ENCODE measurements around the gene TNFRSF25.
A peak's percentile ranks its signal among the peaks of the same experiment; 100 is the strongest.
"Not testable (repeated sequence)": the region's sequence is repeated elsewhere in the genome, so short reads cannot be mapped to it uniquely, and the experiment has no call there.

TNFRSF25 gene

GRCh38 chr1:6448749-6449631 lies 17.0 kb downstream of the TNFRSF25 start:
- DNase-seq, result peak; percentile 91

- DNase-seq, result peak; percentile 83
Observed at GRCh38 chr1:6447818-6448748, 17.9 kb downstream of the TNFRSF25 start.

GRCh38 chr1:6447016-6447817 lies 18.8 kb downstream of the TNFRSF25 start:
- no peak for DNase-seq

- DNase-seq, result no peak
Observed at GRCh38 chr1:6446665-6447015, 19.3 kb downstream of the TNFRSF25 start.

- not testable (repeated sequence) for DNase-seq
Observed at GRCh38 chr1:6445929-6446328, 20.0 kb downstream of the TNFRSF25 start.

GRCh38 chr1:6445062-6445763 lies 20.8 kb downstream of the TNFRSF25 start:
- DNase-seq, result peak; percentile 56

GRCh38 chr1:6444377-6444776 lies 21.6 kb downstream of the TNFRSF25 start:
- no peak for DNase-seq

GRCh38 chr1:6443339-6444115 lies 22.4 kb downstream of the TNFRSF25 start:
- no peak for DNase-seq

GRCh38 chr1:6441586-6441985 lies 24.4 kb downstream of the TNFRSF25 start:
- DNase-seq, result no peak

- DNase-seq, result no peak
Observed at GRCh38 chr1:6440198-6441126, 25.5 kb downstream of the TNFRSF25 start.

GRCh38 chr1:6438047-6438525 lies 27.9 kb downstream of the TNFRSF25 start:
- DNase-seq, result peak; percentile 94

- DNase-seq, result peak; percentile 91
Observed at GRCh38 chr1:6437012-6437700, 28.8 kb downstream of the TNFRSF25 start.

- DNase-seq, result not testable (repeated sequence)
Observed at GRCh38 chr1:6436277-6436676, 29.7 kb downstream of the TNFRSF25 start.

- no peak for DNase-seq
Observed at GRCh38 chr1:6435547-6435946, 30.4 kb downstream of the TNFRSF25 start.

GRCh38 chr1:6435129-6435528 lies 30.8 kb downstream of the TNFRSF25 start:
- no peak for DNase-seq

GRCh38 chr1:6434186-6434585 lies 31.8 kb downstream of the TNFRSF25 start:
- DNase-seq, result no peak

GRCh38 chr1:6431645-6432579 lies 34.1 kb downstream of the TNFRSF25 start:
- not testable (repeated sequence) for DNase-seq

Data from NCI-H1092 treated with DMSO at 0.1 percent for 48 hours (cell line).